A549 (cell line): Measurements from ENCODE around the gene RABAC1.

Experiments
- KDM1A ChIP-seq: fragments of 200-600 bp; sonication (generic); IDR thresholded peaks from 2 replicates; pipeline ENCODE4 v1.6.1; 2016; ENCODE audit warnings: low read depth, mild to moderate bottlenecking
- MYC ChIP-seq: IDR thresholded peaks from 2 replicates; pipeline ENCODE4 v1.6.1; 2012; ENCODE audit warnings: mild to moderate bottlenecking, inconsistent platforms, low read length, improper control_type of control experiment, borderline replicate concordance
- PBX3 ChIP-seq: IDR thresholded peaks from 2 replicates; pipeline ENCODE4 v1.6.1; 2012
- PHF8 ChIP-seq: fragments of 200-600 bp; sonication (generic); IDR thresholded peaks from 2 replicates; pipeline ENCODE4 v1.6.1; 2016; ENCODE audit warnings: low read depth, mild to moderate bottlenecking, antibody characterized with exemption, moderate library complexity, borderline replicate concordance
- POLR2A ChIP-seq: IDR thresholded peaks from 2 replicates; pipeline ENCODE4 v1.6.1; 2012; ENCODE audit warnings: mild to moderate bottlenecking, low read length
- RAD21 ChIP-seq, 2 experiments: fragments of >200 bp in 1 of 2; sonication (Bioruptor Twin) in 1 of 2; formaldehyde crosslinking in 1 of 2; IDR thresholded peaks in 1 of 2; conservative IDR thresholded peaks in 1 of 2; 2 replicates in 1 of 2; 3 replicates in 1 of 2; pipeline ENCODE4 v1.6.1; 2012 to 2018; ENCODE audit warnings: inconsistent platforms in 1 of 2
- RCOR1 ChIP-seq: fragments of 150-350 bp; IDR thresholded peaks from 2 replicates; pipeline ENCODE4 v1.6.1; 2014; ENCODE audit warnings: antibody characterized with exemption, low read length, low read depth
- TF ChIP-seq, protein P1 (sequence below): fragments of >200 bp; sonication (Bioruptor Twin); formaldehyde crosslinking; IDR thresholded peaks from 3 replicates; pipeline ENCODE4 v1.5.1; 2016

GRCh38 chr19:41927497-41928192 lies 31.5 kb downstream of the RABAC1 start:
- TF ChIP-seq PBX3 (no peak), MYC (no peak), RCOR1 (no peak), RAD21 (conservative IDR thresholded peaks at IDR 0.05 in 1 of 2, IDR thresholded peaks at IDR 0.05 in 1 of 2) (no peak), POLR2A (no peak), PHF8 (no peak), KDM1A (no peak)
- TF ChIP-seq, protein P1, sequence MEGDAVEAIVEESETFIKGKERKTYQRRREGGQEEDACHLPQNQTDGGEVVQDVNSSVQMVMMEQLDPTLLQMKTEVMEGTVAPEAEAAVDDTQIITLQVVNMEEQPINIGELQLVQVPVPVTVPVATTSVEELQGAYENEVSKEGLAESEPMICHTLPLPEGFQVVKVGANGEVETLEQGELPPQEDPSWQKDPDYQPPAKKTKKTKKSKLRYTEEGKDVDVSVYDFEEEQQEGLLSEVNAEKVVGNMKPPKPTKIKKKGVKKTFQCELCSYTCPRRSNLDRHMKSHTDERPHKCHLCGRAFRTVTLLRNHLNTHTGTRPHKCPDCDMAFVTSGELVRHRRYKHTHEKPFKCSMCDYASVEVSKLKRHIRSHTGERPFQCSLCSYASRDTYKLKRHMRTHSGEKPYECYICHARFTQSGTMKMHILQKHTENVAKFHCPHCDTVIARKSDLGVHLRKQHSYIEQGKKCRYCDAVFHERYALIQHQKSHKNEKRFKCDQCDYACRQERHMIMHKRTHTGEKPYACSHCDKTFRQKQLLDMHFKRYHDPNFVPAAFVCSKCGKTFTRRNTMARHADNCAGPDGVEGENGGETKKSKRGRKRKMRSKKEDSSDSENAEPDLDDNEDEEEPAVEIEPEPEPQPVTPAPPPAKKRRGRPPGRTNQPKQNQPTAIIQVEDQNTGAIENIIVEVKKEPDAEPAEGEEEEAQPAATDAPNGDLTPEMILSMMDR: no peak
